ENCODE results near the gene C1orf53.
"Not testable (repeated sequence)": the region's sequence is repeated elsewhere in the genome, so short reads cannot be mapped to it uniquely, and the experiment has no call there.

The C1orf53 gene

DNA sequence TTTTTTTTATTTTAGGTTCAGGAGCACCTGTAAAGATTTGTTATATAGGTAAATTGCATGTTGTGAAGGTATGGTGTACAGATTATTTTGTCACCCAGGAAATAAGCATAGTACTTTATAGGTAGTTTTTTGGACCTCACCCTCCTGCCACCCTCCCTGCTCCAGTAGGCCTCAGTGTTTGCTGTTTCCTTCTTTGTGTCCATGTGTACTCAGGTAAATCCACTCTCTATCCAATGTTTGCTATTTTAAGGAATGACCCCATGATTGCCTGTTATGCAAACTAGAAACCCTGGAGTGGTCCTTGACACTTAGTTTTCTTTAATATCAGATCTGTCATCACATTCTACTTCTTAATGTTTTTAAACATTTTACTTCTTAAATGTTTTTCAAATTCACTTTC, 48.7 kb downstream of the C1orf53 start:
- Histone ChIP-seq H3K27ac (ENCODE audit: extremely low read depth, low read depth, low read length) (no peak overlapping the region), H3K9me3 (ENCODE audit: control insufficient read depth, insufficient read depth, low read depth, low read length) (no peaks in the 10 kb centered on the region), H3K36me3 (ENCODE audit: control insufficient read depth in 2 of 2, insufficient read depth in 1 of 2, low read length in 2 of 2) (no peaks in the 10 kb centered on the region), H3K4me1 (ENCODE audit: control insufficient read depth, insufficient read depth, low read length) (no peaks in the 10 kb centered on the region), H3K4me3 (ENCODE audit: low read depth, low read length) (no peak overlapping the region)
- TF ChIP-seq, protein P1, sequence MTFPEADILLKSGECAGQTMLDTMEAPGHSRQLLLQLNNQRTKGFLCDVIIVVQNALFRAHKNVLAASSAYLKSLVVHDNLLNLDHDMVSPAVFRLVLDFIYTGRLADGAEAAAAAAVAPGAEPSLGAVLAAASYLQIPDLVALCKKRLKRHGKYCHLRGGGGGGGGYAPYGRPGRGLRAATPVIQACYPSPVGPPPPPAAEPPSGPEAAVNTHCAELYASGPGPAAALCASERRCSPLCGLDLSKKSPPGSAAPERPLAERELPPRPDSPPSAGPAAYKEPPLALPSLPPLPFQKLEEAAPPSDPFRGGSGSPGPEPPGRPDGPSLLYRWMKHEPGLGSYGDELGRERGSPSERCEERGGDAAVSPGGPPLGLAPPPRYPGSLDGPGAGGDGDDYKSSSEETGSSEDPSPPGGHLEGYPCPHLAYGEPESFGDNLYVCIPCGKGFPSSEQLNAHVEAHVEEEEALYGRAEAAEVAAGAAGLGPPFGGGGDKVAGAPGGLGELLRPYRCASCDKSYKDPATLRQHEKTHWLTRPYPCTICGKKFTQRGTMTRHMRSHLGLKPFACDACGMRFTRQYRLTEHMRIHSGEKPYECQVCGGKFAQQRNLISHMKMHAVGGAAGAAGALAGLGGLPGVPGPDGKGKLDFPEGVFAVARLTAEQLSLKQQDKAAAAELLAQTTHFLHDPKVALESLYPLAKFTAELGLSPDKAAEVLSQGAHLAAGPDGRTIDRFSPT (tag by site-specific recombination; IDR thresholded peaks at IDR 0.05), result no peak
- POLR2A ChIA-PET, result no interaction called here
- CTCF ChIA-PET, result no interaction called here

DNA sequence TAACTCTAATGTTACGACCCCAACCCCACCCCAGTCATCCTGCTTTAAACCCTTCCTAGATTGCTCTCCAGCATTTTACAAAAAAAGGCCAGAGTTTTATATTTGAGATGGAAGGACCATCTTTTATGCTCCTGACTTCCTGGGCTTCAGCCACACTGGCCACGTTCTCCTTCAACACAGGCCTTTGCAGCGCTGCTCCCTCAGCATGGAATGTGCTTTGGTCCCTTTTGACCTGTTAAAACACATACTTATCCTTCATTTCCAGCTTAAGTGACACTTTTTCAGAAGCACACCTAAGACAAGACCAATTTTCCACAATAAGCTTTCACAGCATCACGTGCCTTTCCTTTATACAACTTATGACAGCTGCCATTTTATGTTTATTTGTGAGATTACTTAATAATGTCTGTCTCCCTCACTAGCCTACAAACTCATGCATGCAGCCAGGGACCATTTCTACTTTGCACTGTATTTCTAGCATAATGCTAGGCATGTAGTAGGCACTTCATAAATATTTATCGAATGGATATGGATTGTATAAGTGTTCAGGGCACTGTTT, 49.3 kb downstream of the C1orf53 start:
- Histone ChIP-seq H3K9me3 (ENCODE audit: control insufficient read depth, insufficient read depth, low read depth, low read length) (no peaks in the 10 kb centered on the region), H3K4me3 (ENCODE audit: low read depth, low read length) (no peak overlapping the region), H3K36me3 (ENCODE audit: control insufficient read depth in 2 of 2, insufficient read depth in 1 of 2, low read length in 2 of 2) (no peaks in the 10 kb centered on the region), H3K4me1 (ENCODE audit: control insufficient read depth, insufficient read depth, low read length) (no peaks in the 10 kb centered on the region), H3K27ac (ENCODE audit: extremely low read depth, low read depth, low read length) (no peak overlapping the region)
- CTCF ChIA-PET, result no interaction called here
- TF ChIP-seq, protein P2, sequence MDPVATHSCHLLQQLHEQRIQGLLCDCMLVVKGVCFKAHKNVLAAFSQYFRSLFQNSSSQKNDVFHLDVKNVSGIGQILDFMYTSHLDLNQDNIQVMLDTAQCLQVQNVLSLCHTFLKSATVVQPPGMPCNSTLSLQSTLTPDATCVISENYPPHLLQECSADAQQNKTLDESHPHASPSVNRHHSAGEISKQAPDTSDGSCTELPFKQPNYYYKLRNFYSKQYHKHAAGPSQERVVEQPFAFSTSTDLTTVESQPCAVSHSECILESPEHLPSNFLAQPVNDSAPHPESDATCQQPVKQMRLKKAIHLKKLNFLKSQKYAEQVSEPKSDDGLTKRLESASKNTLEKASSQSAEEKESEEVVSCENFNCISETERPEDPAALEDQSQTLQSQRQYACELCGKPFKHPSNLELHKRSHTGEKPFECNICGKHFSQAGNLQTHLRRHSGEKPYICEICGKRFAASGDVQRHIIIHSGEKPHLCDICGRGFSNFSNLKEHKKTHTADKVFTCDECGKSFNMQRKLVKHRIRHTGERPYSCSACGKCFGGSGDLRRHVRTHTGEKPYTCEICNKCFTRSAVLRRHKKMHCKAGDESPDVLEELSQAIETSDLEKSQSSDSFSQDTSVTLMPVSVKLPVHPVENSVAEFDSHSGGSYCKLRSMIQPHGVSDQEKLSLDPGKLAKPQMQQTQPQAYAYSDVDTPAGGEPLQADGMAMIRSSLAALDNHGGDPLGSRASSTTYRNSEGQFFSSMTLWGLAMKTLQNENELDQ (tag by site-specific recombination; IDR thresholded peaks at IDR 0.05; ENCODE audit: low read depth), result no peak
- TF ChIP-seq ZBTB17 (tag by site-specific recombination; IDR thresholded peaks at IDR 0.05), result no peak
- TF ChIP-seq PATZ1 (tag by site-specific recombination; IDR thresholded peaks at IDR 0.05), result no peak
- TF ChIP-seq ZNF114 (tag by site-specific recombination; IDR thresholded peaks at IDR 0.05), result no peak
- no peak for TF ChIP-seq ZNF501 (tag by site-specific recombination; IDR thresholded peaks at IDR 0.05)
- no peak for TF ChIP-seq ZNF174 (tag by site-specific recombination; IDR thresholded peaks at IDR 0.05)
- no peak for TF ChIP-seq GLIS1 (tag by site-specific recombination; IDR thresholded peaks at IDR 0.05)
- TF ChIP-seq ZIC2 (tag by site-specific recombination; IDR thresholded peaks at IDR 0.05), result no peak
- TF ChIP-seq MZF1 (tag by site-specific recombination; IDR thresholded peaks at IDR 0.05; ENCODE audit: borderline replicate concordance), result no peak
- TF ChIP-seq ZNF549 (tag by site-specific recombination; IDR thresholded peaks at IDR 0.05), result no peak
- no peak for TF ChIP-seq GFI1B (tag by site-specific recombination; IDR thresholded peaks at IDR 0.05)
- no peak for TF ChIP-seq ZSCAN16 (tag by site-specific recombination; IDR thresholded peaks at IDR 0.05)
- no peak for TF ChIP-seq KLF8 (tag by site-specific recombination; IDR thresholded peaks at IDR 0.05)
- TF ChIP-seq EGR2 (tag by site-specific recombination; IDR thresholded peaks at IDR 0.05; ENCODE audit: low read depth), result no peak
- no peak for TF ChIP-seq ZNF37A (tag by site-specific recombination; IDR thresholded peaks at IDR 0.05)
- TF ChIP-seq ZNF473 (tag by site-specific recombination; IDR thresholded peaks at IDR 0.05), result no peak
- TF ChIP-seq ZNF629 (tag by site-specific recombination; IDR thresholded peaks at IDR 0.05), result no peak
- TF ChIP-seq ZNF350 (tag by site-specific recombination; IDR thresholded peaks at IDR 0.05), result no peak
- POLR2A ChIA-PET, result no interaction called here

DNA sequence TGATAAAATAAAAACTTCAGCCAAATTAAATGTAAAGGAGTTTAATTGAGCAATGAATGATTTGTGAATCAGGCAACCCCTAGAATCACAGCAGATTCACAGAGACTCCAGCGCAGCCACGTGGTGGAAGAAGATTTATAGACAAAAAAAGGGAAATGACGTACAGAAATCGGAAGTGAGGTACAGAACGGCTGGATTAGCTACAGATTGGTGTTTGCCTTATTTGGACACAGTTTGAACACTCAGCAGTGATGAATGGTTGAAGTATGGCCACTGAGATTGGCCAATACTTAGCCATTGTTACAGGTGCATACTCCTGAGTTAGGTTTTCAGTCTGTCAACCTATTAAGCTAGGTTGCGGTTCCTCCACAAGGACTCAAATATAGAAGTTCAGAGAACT, 51.0 kb downstream of the C1orf53 start:
- H3K9me3 ChIP-seq (ENCODE audit: control insufficient read depth, insufficient read depth, low read depth, low read length); POLR2A ChIA-PET; H3K36me3 ChIP-seq (ENCODE audit: control insufficient read depth in 2 of 2, insufficient read depth in 1 of 2, low read length in 2 of 2); H3K27ac ChIP-seq (ENCODE audit: extremely low read depth, low read depth, low read length); H3K4me1 ChIP-seq (ENCODE audit: control insufficient read depth, insufficient read depth, low read length); H3K4me3 ChIP-seq (ENCODE audit: low read depth, low read length): not testable (repeated sequence)
- CTCF ChIA-PET, result interaction anchor here (0.7 kb wide), 2 partner anchors 450 to 467 kb away, joined by 3 to 4 read pairs; no protein-coding TSS in a partner anchor

Measured in HEK293 (cell line).